ENCODE results near the gene PPP2R5E.
"Not testable (repeated sequence)": the region's sequence is repeated elsewhere in the genome, so short reads cannot be mapped to it uniquely, and the experiment has no call there.

Gene PPP2R5E

GRCh38 chr14:63543000-63543825 lies at the start of gene PPP2R5E:
Gene PPP2R5E, minus strand, starts transcription at chr14:63543377. Its CDS starts 3,692 bp downstream, at chr14:63539685.
- DNase-seq (ENCODE audit: low read depth): peak; percentile 96

- DNase-seq (ENCODE audit: low read depth): not testable (repeated sequence)
These were observed 39.9 kb upstream of the PPP2R5E start for GRCh38 chr14:63583046-63583445.

GRCh38 chr14:63581491-63581890 lies 38.3 kb upstream of the PPP2R5E start:
- no peak for DNase-seq (ENCODE audit: low read depth)

- DNase-seq (ENCODE audit: low read depth): no peak
These were observed 35.1 kb upstream of the PPP2R5E start for GRCh38 chr14:63578300-63578699.

DNA sequence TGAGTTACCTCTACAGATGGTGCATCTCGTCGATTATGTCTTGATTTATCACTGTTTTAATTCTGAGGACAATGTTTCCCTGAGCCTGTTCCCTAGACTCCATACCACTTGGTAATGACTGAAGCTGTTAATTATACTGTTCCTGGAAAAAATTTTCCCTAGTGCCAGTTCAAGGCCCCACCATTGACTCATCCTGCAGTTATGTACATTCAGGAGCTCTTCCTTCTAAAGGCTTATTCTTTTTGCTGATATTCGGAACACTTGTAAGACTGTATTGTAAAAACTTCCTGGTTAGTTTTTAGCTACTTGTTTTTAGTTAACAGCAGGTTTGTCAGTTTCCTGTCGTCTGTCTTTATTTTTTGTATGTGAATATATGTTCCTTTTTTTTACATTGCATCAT lies 30.4 kb upstream of the PPP2R5E start:
- DNase-seq (ENCODE audit: low read depth): no peak

DNA sequence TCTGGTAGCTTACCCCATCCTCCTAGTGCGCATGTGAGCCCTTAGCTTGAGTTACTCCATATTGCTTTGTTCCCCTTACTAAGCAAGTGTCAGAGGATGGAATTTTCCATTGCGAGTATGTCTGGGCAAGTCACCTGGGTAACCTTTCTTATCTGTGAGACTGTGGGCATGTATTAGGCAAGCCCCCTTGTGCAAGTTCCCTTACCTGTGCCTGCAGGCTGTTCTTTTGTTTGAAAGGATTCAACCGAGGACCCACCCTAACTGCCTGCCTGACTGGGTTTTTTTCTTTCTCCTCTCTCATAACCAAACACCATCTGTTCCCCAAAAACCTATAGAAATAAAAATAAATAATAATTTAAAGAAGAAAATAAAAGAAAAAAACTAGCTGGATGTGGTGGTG lies 22.3 kb upstream of the PPP2R5E start:
- DNase-seq (ENCODE audit: low read depth): no peak

GRCh38 chr14:63564318-63564717 lies 21.1 kb upstream of the PPP2R5E start:
- DNase-seq (ENCODE audit: low read depth): no peak

- DNase-seq (ENCODE audit: low read depth): no peak
These were observed 20.3 kb upstream of the PPP2R5E start for GRCh38 chr14:63563370-63564026.

GRCh38 chr14:63562405-63562804 lies 19.2 kb upstream of the PPP2R5E start:
- DNase-seq (ENCODE audit: low read depth): no peak

GRCh38 chr14:63555572-63555971 lies 12.4 kb upstream of the PPP2R5E start:
- DNase-seq (ENCODE audit: low read depth): no peak

DNA sequence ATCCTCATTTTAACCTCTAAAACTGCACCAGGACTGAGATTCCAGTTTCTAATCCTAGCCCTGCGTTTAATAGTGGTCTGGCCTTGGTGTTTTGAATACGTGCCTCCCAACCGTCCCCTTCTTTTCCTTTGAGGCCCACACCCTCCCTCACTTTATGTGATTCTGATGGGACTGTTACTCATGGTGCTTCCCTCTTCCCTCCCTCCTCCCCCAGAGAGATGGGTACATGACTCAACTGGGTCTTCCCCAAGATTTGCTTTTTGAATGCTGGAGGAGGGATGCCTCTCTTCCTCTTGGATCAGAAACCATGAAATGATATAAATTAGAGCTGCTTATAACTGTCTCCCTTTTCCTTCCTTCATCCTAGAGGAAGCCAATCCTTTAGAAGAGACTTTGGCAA lies 8.2 kb upstream of the PPP2R5E start:
- no peak for DNase-seq (ENCODE audit: low read depth)

DNA sequence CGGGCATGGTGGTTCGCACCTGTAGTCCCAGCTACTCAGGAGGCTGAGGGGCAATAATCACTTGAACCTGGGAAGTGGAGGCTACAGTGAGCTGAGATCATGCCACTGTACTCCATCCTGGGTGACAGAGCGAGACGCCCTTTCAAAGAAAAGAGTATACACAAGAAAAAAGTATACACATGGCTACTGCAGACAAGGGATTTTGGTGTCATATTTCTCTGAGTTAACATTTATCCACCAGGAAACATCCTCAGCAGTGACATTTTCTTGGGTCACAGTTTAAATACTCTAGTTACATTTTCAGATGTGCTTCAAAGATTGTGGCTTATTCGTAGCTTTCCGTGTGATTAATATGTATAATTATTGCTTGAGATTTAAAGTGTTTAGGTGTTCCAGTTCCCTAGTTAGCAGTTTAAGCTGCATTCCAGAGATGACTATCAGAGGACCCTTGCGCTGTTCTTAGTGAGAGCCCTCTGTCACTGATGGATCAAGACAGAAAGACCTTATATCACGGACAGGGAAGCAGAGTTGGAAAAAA lies 4.7 kb upstream of the PPP2R5E start:
- no peak for DNase-seq (ENCODE audit: low read depth)

DNA sequence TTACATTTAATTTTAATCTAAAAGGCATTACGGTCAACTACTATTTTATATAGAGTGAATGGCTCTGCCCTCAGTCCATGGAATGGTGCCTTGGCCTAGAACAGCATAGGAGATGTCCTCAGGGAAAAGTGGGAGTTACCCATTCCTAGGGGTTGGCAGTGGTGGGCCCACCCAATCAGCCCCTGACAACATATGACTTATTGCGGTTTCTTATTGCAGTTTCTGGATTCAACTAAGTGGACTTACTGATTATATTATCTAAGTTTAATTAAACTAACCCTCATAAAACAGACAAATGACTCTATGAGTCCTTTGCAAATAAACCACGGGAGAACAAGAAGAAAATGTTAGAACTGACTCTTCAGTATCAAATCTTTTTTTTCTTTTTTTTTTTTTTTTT lies 2.3 kb upstream of the PPP2R5E start:
- no peak for DNase-seq (ENCODE audit: low read depth)

DNA sequence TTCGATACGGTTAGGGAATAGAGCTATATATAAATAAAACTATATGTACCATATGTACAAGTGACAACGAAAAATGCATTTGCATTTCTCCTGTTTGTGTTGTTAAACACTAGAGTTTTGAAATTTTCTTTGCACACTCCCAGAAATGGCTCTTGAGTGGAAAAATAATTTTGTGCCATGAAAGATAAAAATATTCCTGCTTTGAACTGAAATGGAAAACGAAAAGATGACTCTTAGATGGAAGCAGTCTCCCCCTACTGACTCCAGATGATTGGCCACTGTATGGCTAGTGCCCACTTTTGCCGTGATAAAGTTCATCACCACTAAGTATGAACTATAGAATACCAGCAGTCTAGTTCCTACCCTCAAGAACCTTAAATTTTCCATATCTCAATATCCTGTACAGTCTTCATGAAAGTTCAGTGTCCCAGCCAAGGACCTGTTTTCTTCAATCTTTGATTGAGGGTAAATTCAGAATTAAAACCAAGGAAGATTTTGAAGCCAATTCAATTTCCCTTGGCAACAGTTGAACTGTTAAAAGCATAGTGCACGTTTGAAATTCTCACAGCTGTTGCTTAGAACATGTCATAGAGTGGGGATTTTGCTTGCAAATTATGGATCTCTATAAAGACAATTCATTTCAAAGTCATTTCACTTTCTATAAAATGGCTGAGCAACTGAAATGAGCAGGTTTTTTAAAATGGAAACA lies 1.6 kb upstream of the PPP2R5E start:
- no peak for DNase-seq (ENCODE audit: low read depth)

DNA sequence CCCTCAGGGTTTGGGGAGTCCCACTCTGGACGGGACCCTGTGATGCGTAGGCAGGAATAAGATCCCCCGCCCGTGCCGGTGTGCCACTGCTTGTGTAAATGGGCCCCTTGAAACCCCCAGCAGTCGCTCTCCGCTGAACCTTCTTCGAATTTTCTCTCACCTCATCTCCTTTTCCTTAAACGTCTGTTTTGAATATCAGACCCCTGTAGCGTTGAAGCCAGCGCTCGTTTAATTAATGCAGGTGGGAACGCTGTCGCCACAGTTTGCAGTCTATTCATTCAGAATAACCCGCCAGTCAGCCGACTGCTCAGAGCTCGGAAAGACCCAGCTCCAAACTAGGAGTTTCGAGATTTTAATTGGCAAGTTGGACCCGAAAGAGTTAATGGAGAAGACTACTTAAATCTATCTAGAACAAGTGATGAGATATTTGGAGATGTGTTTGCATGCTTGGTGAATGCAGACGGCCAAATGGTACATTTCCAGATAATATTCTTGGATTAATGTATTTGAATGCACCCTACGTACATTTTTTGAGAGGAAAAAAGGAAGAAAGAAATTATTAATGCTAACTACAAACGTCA lies 739 bp upstream of the PPP2R5E start:
- DNase-seq (ENCODE audit: low read depth): no peak

GRCh38 chr14:63542231-63542999 lies 762 bp downstream of the PPP2R5E start:
- DNase-seq (ENCODE audit: low read depth): no peak

GRCh38 chr14:63535918-63536317 lies 7.3 kb downstream of the PPP2R5E start:
- no peak for DNase-seq (ENCODE audit: low read depth)

DNA sequence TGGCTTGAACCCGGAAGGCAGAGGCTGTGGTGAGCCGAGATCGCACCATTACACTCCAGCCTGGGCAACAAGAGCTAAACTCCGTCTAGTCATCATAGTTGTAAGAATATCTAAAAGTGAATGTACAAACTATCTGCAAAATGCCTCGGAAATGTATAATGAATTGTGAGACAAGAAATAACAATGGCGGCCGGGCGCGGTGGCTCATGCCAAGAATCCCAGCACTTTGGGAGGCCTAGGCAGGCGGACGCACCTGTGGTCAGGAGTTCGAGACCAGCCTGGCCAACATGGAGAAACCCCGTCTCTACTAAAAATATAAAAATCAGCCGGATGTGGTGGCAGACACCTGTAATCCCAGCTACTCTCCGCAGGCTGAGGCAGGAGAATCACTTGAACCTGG lies 9.7 kb downstream of the PPP2R5E start:
- no peak for DNase-seq (ENCODE audit: low read depth)

DNA sequence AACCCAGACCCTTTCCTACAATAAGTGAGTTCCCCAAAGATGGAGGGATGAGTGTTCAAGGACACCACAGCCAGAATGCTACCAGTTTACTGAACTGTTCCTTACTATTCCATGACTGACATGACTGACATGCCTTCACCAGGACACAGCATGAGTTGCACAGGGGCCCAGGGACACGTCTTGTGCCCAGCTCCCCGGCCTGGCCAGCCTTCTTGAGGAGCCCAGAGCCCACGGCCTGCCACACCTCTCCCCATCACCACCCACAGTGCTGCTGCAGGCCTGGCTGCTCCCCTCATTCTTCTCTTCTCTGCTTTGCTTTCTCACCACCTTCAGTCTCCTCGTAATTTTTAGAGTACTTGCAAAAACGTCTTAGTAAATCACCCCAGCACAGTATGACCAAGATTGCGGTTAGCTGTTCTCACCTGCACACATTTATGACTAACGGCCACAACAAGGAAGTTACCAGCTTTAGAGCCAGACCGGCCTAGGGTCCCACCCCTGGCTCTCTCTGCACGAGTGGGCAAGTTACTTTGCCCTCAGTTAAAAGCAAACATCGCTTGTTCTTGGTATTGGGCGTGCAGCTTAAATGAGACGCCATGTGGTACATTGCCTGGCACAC lies 18.5 kb downstream of the PPP2R5E start:
- peak; percentile 20 for DNase-seq (ENCODE audit: low read depth)

DNA sequence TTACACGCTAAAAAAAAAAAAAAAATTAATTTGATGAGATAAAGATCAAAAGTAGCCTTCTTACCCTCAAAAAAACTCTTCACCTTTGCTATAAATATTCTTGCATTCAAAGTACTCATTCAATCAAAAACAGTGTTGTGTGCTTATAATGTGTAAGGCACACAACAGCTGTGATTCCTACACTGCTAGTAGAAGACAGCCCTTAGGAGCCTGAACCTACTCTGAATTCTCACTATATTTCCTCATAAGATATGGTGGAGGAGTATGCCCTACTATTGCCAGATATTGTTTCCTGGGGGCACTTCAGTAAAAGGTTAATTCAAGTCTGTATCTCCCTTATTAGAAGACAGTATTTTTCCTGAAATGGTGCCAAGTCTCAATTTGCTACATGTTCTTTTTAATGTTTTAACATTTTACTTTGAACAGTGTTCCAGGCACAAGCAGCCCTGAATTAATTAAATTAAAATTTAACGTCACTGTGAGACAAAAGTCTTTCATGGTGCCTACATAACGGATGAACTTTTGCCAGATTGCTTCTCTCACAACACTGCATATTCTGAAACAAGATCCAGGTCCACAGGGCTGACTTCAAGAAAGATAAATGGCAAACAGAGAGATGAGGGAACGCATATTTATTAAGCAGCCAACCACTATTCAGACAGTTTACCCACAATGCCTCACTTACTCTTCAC lies 19.3 kb downstream of the PPP2R5E start:
- no peak for DNase-seq (ENCODE audit: low read depth)

Measured in stimulated activated CD8-positive, alpha-beta memory T cell treated with anti-CD3 and anti-CD28 coated beads, Interleukin-12 subunit alpha, Interleukin-12 subunit beta, amount 100 ng/mL, for 4 hours (primary cell).